Measurements from ENCODE around the gene CDH13. TPM values are rescaled to one million over a fixed set of nuclear protein-coding genes. Genes with fewer than 3 reads are reported as not detected.

The CDH13 gene
- total and polyA plus RNA-seq, 9 of the 15 experiments (the other 6 are each of a cell fraction or from before 2014, with no cell fraction given): 0.03 TPM; not detected in 8

DNA sequence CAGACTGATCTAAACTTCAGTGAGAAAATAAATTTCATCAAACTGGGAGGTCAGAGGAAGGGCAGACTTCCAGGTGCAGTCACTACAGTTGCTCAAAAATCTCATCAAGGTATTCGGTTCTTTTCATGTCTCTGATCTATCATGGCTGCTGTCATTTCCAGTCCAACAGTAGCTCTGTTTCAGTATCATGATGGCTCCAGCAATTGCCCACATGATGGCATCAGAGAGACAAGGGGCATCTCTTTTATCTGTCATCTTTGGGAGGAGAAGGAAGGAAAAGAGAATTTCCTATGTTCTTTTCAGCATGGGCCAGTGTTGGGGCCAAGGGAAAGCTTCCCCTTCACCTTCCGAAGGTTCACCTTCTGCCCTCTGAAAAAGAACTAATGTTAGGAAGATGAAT, 676.1 kb downstream of the CDH13 start:
- no peak overlapping the region for H3K4me3 ChIP-seq
- no peaks in the 10 kb centered on the region for H3K27me3 ChIP-seq (ENCODE audit: control insufficient read depth in 2 of 2, insufficient read depth in 2 of 2, low read length in 2 of 2)
- no peaks in the 10 kb centered on the region for H3K4me1 ChIP-seq (replicated peaks in 1 of 2; ENCODE audit: control insufficient read depth in 2 of 2, insufficient read depth in 2 of 2, low read length in 2 of 2)
- no peak overlapping the region for H2AFZ ChIP-seq (ENCODE audit: low read depth, low read length)
- POLR2A ChIA-PET: interaction anchor here (0.8 kb wide), 1 partner anchor 9 kb away, joined by 3 read pairs; no protein-coding TSS in a partner anchor
- H3K9ac ChIP-seq (ENCODE audit: insufficient read depth in 1 of 2, low read depth in 2 of 2, low read length in 2 of 2): no peak overlapping the region
- FAIRE-seq (no peak), ATAC-seq (no peak), DNase-seq (ENCODE audit: extremely low read depth in 1 of 4, low spot score in 3 of 4) (no peak)
- TF ChIP-seq HNRNPUL1 (IDR thresholded peaks at IDR 0.05; ENCODE audit: low read length) (no peak), ZNF589 (CRISPR knock-in tag; IDR thresholded peaks at IDR 0.05; ENCODE audit: low read depth) (no peak), MTA1 (IDR thresholded peaks at IDR 0.05; ENCODE audit: borderline replicate concordance) (no peak), CBX5 (IDR thresholded peaks at IDR 0.05; ENCODE audit: borderline replicate concordance, low read depth) (no peak), NR3C1 (CRISPR knock-in tag; IDR thresholded peaks at IDR 0.05) (no peak), KDM2B (CRISPR knock-in tag; IDR thresholded peaks at IDR 0.05) (no peak), PTTG1 (tag; IDR thresholded peaks at IDR 0.05; ENCODE audit: low read depth) (no peak), ZBTB8A (IDR thresholded peaks at IDR 0.05; ENCODE audit: partially characterized antibody) (no peak), FOXA3 (CRISPR knock-in tag; conservative IDR thresholded peaks at IDR 0.05 in 1 of 2, IDR thresholded peaks at IDR 0.05 in 1 of 2) (no peak), CHD2 (IDR thresholded peaks at IDR 0.05; ENCODE audit: low read depth, low read length) (no peak), GTF2E2 (tag; IDR thresholded peaks at IDR 0.05) (no peak), MAFK (IDR thresholded peaks at IDR 0.05; ENCODE audit: low read length) (no peak), MYNN (IDR thresholded peaks at IDR 0.05) (no peak), MYNN (CRISPR knock-in tag; IDR thresholded peaks at IDR 0.05) (no peak), TAL1 (IDR thresholded peaks at IDR 0.05) (no peak), PTRF (tag; IDR thresholded peaks at IDR 0.05) (no peak)
- TF ChIP-seq, protein P1, sequence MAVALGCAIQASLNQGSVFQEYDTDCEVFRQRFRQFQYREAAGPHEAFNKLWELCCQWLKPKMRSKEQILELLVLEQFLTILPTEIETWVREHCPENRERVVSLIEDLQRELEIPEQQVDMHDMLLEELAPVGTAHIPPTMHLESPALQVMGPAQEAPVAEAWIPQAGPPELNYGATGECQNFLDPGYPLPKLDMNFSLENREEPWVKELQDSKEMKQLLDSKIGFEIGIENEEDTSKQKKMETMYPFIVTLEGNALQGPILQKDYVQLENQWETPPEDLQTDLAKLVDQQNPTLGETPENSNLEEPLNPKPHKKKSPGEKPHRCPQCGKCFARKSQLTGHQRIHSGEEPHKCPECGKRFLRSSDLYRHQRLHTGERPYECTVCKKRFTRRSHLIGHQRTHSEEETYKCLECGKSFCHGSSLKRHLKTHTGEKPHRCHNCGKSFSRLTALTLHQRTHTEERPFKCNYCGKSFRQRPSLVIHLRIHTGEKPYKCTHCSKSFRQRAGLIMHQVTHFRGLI (CRISPR knock-in tag; IDR thresholded peaks at IDR 0.05): no peak
- TF ChIP-seq, protein P2, sequence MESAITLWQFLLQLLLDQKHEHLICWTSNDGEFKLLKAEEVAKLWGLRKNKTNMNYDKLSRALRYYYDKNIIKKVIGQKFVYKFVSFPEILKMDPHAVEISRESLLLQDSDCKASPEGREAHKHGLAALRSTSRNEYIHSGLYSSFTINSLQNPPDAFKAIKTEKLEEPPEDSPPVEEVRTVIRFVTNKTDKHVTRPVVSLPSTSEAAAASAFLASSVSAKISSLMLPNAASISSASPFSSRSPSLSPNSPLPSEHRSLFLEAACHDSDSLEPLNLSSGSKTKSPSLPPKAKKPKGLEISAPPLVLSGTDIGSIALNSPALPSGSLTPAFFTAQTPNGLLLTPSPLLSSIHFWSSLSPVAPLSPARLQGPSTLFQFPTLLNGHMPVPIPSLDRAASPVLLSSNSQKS (CRISPR knock-in tag; IDR thresholded peaks at IDR 0.05): no peak
- TF ChIP-seq, protein P3, sequence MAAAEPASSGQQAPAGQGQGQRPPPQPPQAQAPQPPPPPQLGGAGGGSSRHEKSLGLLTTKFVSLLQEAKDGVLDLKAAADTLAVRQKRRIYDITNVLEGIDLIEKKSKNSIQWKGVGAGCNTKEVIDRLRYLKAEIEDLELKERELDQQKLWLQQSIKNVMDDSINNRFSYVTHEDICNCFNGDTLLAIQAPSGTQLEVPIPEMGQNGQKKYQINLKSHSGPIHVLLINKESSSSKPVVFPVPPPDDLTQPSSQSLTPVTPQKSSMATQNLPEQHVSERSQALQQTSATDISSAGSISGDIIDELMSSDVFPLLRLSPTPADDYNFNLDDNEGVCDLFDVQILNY (CRISPR knock-in tag; IDR thresholded peaks at IDR 0.05): no peak
- CTCF ChIA-PET (ENCODE audit: low intra/inter-chr PET ratio): no interaction called here
- H3K27ac ChIP-seq (ENCODE audit: extremely low read depth, low read depth, low read length): no peak overlapping the region
- H4K20me1 ChIP-seq (replicated peaks; ENCODE audit: control insufficient read depth, insufficient read depth, low read length): no peaks in the 10 kb centered on the region
- H3K79me2 ChIP-seq (ENCODE audit: control insufficient read depth, insufficient read depth, low read length): no peaks in the 10 kb centered on the region
- no peaks in the 10 kb centered on the region for H3K36me3 ChIP-seq (ENCODE audit: control insufficient read depth, insufficient read depth, low read length)
- no peak overlapping the region for H3K4me2 ChIP-seq (ENCODE audit: insufficient read depth, low read length)
- no peaks in the 10 kb centered on the region for H3K9me3 ChIP-seq (replicated peaks; ENCODE audit: control insufficient read depth, insufficient read depth, low read depth, low read length)
- intact Hi-C loops (cut with micrococcal nuclease): no loop called here
- in situ Hi-C loops (cut with MboI): no loop called here
- no TSS peak for BruUV-seq (replicated peaks)
- WGBS (ENCODE audit: insufficient coverage, low coverage, missing lambda C conversion rate): 0% methylated on average over 2 of the region's 2 CpGs
- H3K9me1 ChIP-seq (ENCODE audit: control insufficient read depth, insufficient read depth, low read length): no peaks in the 10 kb centered on the region

Measured in K562 (cell line).